Lung microvascular endothelial cell (primary cell): Measurements from ENCODE around the gene C19orf25. TPM values are rescaled to one million over a fixed set of nuclear protein-coding genes. Genes with fewer than 3 reads are reported as not detected.
A peak's percentile ranks its signal among the peaks of the same experiment; 100 is the strongest.
"Not testable (repeated sequence)": the region's sequence is repeated elsewhere in the genome, so short reads cannot be mapped to it uniquely, and the experiment has no call there.

ENCODE experiments used
- DNase-seq, 2 donors: peaks; one replicate each; pipeline versions ENCODE4 v3.0.0 to v3.0.0-alpha.2; 2010; ENCODE audit warnings: low read depth in 2 of 2
- total RNA-seq: library from RNA; depleted of rRNA; stranded (reverse); fragments of >200 nt; gene quantifications from 2 replicates; pipeline ENCODE4 v1.2.1, GENCODE V29; 2014

Gene C19orf25
- total RNA-seq, 1 donor from 2014 or later, result 17.5 TPM

- DNase-seq, result no peak
These were observed 33.9 kb upstream of the C19orf25 start, which contains the start of gene ADAMTSL5 for GRCh38 chr19:1512671-1513498. TSS of gene ADAMTSL5 (minus strand) at chr19:1513019. CDS start at chr19:1510943, 2,076 bp downstream.

- no peak for DNase-seq
These were observed 32.6 kb upstream of the C19orf25 start for GRCh38 chr19:1511318-1512317.

GRCh38 chr19:1510807-1511206, 31.8 kb upstream of the C19orf25 start:
- DNase-seq, result no peak

- no peak for DNase-seq
These were observed 31.4 kb upstream of the C19orf25 start for GRCh38 chr19:1510442-1510806.

- DNase-seq, result no peak
These were observed 30.8 kb upstream of the C19orf25 start for GRCh38 chr19:1509602-1510441.

- DNase-seq, result no peak
These were observed 29.5 kb upstream of the C19orf25 start for GRCh38 chr19:1508507-1508856.

- DNase-seq, result peak; percentile 93 to 95
These were observed 28.9 kb upstream of the C19orf25 start for GRCh38 chr19:1507763-1508506.

GRCh38 chr19:1507192-1507660, 28.2 kb upstream of the C19orf25 start:
- no peak for DNase-seq

- DNase-seq, result no peak
These were observed 27.2 kb upstream of the C19orf25 start for GRCh38 chr19:1505991-1506881.

- DNase-seq, result no peak
These were observed 26.0 kb upstream of the C19orf25 start for GRCh38 chr19:1505012-1505411.

- no peak for DNase-seq
These were observed 25.1 kb upstream of the C19orf25 start for GRCh38 chr19:1503925-1504773.

- DNase-seq, result peak; percentile 29 to 52
These were observed 24.3 kb upstream of the C19orf25 start for GRCh38 chr19:1503089-1503924.

- no peak for DNase-seq
These were observed 23.5 kb upstream of the C19orf25 start for GRCh38 chr19:1502433-1503088.

- no peak for DNase-seq
These were observed 22.2 kb upstream of the C19orf25 start for GRCh38 chr19:1501200-1501595.

GRCh38 chr19:1499231-1499630, 20.2 kb upstream of the C19orf25 start:
- not testable (repeated sequence) for DNase-seq

GRCh38 chr19:1497578-1498235, 18.7 kb upstream of the C19orf25 start:
- no peak for DNase-seq
